Amygdala (tissue), 56 donors: Measurements from ENCODE around the gene RGS6.
A peak's percentile ranks its signal among the peaks of the same experiment; 100 is the strongest.

Experiments used
- DNase-seq, 56 donors: peaks; one replicate each; lab custom pipeline; 2025; lab: John Stamatoyannopoulos, UW

RGS6 gene

DNA sequence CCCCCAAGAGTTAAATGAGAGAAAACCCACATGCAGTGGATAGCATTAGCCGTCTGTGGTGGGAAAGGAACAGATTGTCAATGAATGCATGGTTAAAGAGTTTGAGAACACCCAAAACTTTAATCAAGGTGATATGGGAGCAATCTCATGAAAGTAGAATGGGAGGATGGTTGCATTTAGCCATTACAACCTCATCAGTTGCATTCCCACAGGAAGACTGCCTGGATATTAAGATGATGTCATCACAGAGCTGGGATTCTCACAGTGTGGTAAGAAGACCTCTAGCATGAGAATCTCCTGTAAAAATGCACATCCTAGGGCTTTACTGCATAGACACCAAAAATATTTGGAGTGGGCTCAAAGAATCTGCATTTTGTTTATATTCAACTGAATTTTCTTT lies 284.9 kb downstream of the RGS6 start:
- DNase-seq = no peak

DNA sequence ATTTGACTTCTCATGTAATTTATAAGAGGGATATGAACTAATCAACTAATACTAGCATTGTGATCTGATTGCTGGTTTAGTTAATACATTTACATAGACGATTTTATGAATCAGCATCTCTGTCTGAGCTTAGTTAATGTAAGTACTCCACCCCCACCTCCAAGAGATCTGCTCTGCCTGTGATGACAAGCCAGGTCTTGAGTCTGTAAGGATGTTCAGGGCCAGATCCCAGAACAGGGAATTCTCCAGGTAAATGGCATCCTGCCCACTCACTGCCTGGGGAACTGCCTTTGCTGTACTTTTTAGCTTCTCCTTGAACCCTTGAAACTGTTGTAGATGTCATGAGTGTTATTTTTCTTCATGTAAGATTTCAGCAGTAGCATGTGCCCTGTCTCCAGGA lies 289.8 kb downstream of the RGS6 start:
- DNase-seq = no peak

DNA sequence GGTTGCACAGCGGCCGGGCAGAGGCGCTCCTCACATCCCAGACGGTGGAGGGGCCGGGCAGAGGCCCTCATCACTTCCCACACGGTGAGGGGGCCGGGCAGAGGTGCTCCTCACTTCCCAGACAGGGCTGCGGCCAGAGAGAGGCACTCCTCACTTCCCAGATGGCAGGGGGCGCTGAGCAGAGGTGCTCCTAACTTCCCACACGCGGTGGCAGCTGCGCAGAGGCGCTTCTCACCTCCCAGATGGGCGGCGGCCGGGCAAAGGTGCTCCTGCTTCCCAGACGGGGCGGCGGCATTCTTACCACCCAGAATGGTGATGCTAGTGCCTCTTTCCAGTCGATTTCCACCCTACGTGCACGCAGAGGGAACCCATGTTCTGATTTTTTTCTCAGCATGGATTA lies 304.4 kb downstream of the RGS6 start:
- DNase-seq = no peak

DNA sequence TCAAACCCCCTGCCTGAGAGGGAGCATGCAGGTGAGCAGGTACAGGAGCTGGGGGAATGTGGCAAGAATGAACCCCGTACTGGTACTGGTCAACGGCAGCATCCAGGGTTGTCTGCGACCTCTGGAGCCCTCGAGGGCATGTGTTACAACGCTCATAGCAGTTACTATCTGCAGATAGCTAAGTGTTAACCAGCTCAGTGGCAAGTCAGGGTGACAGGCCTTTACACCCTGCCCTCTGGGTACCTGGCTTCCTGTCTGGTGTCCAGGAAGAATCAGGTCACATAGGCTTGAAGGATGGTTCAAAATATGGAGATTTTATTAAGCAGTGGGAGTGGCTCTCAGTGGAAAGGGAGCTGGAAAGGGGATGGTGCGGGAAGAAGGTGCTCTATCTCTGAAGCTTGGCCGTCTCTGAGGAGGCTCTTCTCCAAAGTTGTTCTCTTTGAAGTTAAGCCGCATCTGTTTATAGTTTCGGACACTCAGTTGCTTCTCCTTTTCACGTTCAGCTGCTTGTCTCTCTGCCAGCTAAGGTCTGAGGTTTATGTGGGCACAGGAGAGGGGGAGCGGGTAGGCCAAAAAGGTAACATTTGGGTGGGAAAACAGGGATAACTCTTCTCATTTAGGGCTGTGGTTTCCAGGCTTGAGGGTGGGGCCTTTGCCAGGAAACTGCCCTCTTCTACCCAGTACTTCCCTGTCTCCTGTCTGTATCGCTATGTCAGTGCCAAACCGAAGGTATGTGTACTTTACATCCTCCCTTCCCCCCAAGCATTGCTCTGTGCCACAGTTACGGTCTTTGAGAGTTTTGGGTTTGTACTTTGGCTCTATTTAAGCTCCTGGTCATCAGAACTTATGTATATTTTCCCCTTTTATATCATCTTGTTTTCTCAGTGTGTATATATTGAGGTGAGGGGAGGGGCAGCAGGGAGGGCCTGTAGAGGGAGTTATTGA lies 305.8 kb downstream of the RGS6 start:
- no peak for DNase-seq

DNA sequence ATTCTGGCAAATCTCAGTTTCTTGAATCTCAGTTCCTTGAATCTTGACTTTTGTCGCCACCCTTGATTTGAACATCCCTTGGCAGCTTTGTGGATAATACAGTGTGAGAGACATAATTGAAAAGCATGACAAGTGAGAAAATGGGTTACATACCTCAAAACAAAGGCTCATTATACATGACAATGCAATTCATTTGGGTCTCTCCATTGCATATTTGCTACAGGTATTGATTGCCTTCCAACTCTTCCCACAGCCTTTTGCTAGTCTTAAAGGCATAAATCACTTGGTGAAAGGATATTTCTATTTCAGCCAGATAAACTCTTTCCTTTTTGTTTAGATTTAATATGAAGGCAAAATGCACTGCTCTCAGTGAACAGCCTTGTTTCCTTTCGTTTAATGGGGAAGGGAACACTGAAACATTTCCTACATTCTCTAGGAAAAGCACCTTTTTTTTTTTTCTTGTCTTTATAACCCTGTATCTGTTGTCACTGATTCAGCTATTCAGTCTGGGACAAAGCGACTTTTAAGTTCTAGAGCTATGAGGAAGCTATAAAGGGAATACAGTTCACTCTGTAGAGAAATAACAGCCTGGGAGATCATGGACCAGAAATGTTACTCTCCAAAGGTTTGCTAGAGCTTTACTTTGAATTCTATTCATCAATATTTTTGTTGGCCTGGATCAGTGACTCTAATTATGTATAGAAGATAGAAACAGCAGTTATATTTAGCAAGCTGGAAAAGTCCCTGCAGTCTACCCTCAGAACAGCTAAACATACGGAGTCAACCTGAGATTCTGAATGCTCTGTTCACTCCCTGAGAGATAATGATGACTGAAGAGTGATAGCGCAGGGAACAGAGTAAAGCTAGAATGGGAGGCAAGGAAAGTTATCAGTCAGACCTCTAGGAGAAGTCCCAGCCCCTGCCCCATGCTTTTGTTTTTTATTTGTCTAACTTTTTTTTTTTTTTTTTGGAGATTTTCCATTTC lies 311.4 kb downstream of the RGS6 start:
- no peak for DNase-seq

DNA sequence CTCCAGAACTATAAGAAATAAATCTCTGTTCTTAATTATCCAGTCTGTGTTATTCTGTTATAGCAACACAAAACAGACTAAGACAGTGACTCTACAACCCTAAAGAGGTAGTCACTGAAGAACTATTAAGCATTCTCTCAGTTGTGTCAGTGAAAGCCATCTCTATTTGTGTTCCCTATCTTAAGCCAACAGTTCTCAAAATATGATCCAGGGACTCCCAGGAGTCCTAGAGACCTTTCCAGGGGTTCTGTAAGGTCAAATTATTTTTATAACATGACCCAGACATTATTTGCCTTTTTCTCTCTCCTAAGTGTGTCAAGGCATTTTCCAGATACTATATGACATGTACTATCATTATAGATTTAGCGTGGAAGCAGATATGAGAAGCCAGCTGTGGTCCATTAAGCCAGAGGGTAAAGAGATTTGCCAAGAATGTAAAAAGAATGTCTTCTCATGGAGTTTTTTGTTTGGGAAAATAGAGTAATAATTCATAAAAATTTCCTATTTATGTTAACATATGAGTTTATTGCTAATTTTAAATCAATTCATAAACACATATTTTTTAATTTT lies 315.8 kb downstream of the RGS6 start:
- DNase-seq = no peak

DNA sequence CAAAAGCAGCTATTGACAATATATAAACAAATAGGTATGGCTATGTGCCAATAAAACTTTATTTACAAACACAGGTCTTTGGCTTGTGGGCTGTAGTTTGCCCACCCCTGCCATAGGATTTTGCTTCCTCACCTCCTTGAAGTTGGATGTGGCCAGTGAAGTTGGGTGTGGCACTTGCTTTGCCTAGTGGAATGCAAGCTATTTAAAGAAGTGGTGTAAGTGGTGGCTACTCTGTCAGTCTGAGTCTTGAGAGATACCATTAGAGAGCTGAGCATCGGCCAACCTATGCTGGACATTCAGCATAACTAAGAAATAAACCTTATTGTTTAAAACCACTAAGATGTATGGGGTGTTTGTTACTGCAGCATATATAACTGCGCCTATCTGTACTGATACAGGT lies 321.3 kb downstream of the RGS6 start:
- DNase-seq = no peak

DNA sequence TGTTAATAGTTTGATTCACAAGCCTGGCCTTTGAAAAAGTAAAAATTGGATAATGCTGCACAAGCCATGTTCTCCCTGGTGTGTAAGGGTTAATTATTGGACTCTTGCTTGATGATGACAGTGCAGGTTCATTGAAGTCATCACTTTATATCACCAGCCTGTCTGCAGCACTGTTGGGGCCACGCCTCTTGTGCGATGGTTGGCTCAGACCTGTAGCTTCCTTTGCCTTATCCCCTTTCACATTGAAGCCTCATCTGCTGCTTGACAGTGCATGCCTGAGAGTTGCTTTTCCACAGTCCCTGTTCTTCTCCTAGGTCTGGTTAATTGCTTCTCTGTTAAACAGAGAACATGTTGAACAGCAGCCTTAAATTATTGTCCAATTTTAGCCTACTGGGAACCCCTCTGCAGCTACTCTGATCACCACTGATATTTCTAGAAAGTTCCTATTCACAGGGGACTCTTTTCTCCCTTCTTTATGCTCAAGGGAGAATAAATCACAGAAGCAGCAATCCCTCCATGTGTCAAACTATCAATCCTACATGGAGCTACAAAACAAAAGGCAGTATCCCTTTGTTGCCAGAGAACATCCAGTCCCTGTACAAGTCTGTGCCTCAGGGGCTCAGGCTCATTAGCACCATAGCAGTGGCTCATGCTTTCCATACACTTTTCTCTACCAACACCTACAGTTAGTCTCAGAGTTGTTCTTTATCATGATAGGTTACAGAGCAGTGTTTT lies 322.1 kb downstream of the RGS6 start:
- DNase-seq = no peak

DNA sequence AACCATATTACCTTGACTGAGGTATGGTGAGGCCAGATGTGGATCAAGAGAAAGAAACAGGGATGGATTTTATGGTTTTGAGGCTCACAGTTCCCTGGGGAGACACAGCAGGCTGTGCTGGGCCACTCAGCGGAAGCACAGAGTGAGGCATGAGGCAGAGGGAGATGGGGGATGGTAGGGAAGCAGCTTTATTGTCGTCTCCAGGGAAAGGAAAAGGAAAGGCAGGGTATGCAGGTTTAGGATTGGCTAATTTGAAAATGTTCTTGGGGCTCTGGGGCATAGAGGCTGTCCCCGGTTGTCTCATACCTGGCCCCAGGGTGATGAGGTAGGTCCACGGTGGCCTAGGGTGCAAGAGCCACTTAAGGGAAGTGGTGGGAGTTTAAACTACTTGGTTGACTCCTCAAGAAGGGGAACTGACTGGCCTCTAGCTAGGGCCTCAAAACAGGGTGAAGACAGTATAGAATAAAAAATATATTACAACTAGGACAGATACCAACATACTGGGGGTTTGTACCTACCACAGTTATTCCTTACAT lies 322.8 kb downstream of the RGS6 start:
- DNase-seq = no peak

DNA sequence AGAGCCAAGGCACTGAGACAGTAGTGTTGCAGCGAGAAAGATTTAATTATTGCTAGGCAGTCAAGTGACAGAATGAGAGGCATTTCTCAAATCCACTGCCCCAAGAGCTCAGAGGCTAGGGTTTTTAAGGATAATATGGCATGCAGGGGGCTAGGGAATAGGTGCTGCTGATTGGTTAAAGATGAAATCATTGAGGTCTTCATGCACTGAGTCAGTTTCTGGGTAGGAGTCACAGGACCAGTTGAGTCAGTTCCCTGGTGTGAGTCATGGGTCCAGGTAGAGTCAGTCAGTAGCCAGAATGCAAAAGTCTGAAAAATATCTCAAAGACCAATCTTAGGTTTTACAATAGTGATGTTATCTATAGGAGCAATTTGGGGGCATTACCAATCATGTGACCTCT lies 323.8 kb downstream of the RGS6 start:
- DNase-seq = no peak

DNA sequence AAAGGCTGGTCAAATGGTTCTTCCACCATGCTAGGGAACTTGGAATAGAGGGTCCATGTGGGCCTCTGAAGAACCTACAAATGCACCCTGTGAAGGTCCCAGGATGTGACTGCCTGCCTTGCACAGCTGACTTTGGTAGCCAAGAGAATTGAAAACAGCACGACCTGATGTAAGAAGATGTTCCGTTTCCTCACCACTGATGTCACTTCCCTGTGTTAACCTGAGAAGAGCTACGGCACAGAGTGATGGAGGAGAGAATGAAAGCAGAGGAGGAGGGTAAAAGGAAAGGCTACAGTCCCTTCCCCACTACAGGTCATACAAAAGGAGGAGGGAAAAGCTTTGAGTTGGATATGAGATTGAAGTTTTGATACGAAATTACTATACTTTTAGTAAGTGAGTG lies 328.8 kb downstream of the RGS6 start:
- no peak for DNase-seq

DNA sequence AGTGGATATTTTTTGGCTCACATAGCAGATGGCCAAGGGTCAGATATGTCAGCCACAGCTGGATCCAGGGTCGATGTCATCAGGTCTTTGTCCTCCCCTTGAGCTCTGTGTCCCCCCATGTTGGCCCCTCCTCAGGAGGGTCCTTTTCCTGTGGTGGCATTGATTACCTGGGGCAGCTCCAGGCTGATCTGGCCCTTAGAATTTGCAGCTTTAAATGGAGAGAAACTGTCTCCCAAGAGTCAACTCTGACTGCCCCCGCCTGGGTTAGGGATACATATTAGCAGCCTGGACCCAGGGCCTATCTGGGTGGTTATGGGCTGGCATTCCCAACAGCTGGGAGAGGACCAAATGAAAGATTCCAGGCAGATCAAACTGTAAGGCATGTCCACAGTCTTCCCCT lies 330.5 kb downstream of the RGS6 start:
- no peak for DNase-seq

DNA sequence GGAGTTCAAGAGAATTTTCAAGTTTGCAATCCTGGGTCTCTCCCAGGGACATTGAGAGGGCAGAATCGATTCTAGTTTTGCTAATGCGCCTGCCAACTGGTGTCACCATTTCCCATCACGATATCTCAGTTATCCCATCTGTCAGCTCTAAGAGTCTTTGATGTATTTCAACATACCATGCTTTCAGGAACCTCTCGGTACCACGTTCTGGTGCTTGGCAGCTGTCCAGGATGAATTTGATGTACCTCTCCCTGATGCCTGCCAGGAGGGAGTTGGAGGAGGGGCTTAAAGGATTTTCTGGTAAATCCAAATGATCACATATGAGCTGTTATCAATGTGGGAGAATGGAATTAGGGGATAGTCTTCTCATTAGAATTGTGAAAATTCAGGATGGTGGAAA lies 332.5 kb downstream of the RGS6 start:
- peak in 1 of 56 donors; percentile 2 for DNase-seq

DNA sequence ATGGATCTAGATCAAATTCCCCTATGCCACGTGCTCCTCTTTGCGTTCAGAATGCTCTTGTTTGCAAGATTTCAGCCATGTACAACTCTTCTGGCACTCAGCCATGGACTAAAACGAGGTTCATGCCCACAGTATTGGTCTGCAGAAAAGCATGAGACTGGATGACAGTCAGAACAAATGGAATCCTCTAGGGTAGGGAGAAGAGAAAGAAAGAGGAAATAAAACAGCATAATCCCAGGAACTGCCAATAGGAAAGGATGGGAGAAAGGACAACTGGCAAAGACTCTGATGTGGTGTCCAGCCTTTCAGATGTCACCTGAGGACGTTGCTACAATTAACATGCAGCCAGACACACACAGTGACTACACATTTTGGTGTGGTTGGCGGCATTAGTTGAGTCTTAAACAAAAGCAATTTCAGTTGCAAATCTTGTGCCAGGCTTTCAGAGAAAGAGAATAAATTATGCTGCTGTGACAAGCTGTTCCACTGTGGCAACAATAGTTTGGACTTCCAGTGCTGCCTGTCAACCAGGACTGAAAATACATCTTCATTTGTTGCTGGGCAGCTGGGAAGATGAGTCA lies 338.0 kb downstream of the RGS6 start:
- peak in 5 of 56 donors; percentile 2 to 22 (median 6) for DNase-seq

DNA sequence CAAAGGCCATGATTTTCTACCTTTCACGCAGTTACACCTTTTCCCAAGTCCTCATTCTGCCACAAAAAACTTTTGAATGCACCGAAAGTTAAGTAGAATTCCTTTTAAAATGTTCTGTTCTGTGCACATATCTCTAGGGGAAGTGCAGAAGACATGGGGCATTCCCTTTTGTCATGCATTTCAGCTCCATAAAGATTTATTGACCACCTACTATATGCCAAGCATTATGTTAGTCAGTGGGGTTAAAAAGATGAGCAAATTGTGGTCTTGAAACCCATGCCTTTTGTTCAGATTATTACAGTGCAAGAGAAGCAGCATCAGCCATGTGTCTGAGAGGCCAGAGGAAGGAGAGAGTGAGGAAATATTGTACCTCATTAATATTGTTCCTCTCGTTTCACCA lies 338.5 kb downstream of the RGS6 start:
- DNase-seq = no peak

DNA sequence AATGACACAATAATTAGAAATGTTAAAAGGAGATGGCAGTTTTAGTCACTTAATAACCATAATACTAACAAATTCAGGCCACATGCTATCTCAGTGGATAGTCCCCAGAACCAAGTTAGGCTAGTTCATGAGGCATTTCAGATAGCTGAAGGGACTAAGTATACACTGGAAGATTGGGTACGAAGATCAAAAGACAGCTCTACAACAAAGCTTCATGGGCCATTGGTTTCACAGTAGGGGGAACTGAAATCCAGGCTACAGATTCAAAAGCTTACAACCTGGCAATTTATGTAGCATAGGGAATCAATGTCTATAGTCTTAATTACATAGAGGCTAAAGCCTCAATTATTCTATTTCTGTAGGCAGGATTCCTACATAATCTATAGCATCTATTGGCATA lies 343.0 kb downstream of the RGS6 start:
- no peak for DNase-seq

DNA sequence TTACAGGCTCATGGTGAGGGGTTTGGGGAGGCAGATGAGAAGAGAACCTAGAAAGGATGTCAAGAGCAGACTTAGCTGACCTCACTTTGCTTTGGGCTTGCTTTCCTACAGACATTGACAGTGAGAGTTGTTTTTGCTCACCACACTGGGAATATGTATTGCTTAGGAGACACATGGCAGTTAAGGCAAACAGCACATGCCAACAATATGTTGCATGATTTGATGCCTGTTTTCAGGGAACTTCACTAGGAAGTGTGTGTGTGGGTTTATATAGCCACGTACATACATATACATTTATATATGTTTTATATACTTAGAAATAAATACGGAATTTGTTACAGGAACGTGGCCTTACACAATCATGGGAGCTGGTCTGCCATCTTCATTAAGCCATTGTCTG lies 346.1 kb downstream of the RGS6 start:
- no peak for DNase-seq

DNA sequence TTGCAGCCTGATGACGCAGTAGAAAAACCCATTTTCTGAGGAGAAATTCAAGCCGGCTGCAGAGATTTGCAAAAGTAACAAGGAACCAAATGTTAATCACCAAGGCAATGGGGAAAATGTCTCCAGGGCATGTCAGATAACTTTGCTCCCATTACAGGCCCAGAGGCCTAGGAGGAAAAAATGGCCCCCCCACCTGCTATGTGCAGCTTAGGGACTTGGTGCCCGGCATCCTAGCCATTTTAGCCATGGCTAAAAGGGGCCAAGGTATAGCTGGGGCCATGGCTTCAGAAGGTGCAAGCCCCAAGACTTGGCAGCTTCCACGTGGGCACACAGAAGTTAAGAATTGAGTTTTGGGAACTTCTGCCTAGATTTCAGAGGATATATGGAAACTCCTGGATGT lies 351.9 kb downstream of the RGS6 start:
- DNase-seq = no peak

DNA sequence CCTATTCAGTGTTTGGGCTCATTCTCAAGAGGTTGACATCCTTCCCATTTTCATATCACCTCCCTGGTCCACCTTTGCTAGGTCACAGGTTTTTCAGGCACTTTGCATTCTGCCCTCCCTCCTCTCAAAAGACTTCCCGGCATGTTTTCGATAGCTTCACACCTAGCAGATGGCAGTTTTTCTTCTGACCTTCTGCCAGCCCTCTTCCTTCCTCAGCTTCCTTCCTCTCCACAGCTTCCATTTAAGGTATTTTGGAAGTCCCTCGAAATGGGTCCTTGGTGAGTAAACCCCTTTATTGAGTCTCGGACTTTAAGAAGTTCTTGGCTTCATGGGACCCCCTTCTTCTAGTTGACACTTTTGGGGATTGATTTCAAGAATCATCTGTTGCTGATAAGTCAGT lies 358.0 kb downstream of the RGS6 start:
- DNase-seq = no peak
